Osteoblast (primary cell): Measurements from ENCODE around the gene CD164L2. TPM values are rescaled to one million over a fixed set of nuclear protein-coding genes. Genes with fewer than 3 reads are reported as not detected.
A peak's percentile ranks its signal among the peaks of the same experiment; 100 is the strongest.
"Not testable (repeated sequence)": the region's sequence is repeated elsewhere in the genome, so short reads cannot be mapped to it uniquely, and the experiment has no call there.

Source experiments
- DNase-seq: peaks from one replicate; pipeline ENCODE4 v3.0.0; 2011; ENCODE audit warnings: low spot score, mixed read lengths; ENCODE audit not compliant: insufficient read length; ENCODE audit errors: missing footprints
- H2AFZ ChIP-seq: 2 replicates; pipeline ENCODE4 v1.6.0; 2011; ENCODE audit warnings: mild to moderate bottlenecking, low read length
- H3K27ac ChIP-seq: 2 replicates; pipeline ENCODE4 v1.5.1; 2011; ENCODE audit warnings: mild to moderate bottlenecking, low read depth, low read length, moderate library complexity
- H3K27me3 ChIP-seq: 2 replicates; pipeline ENCODE4 v1.6.0; 2012; ENCODE audit warnings: mild to moderate bottlenecking, control low read depth, inconsistent platforms, low read length, moderate library complexity; ENCODE audit not compliant: insufficient read depth
- H3K36me3 ChIP-seq: 2 replicates; pipeline ENCODE4 v1.5.1; 2011; ENCODE audit warnings: mild to moderate bottlenecking, low read length, control low read depth, moderate library complexity; ENCODE audit not compliant: insufficient read depth
- H3K4me1 ChIP-seq: 2 replicates; pipeline ENCODE4 v1.5.1; 2011; ENCODE audit warnings: mild to moderate bottlenecking, low read length, control low read depth, moderate library complexity; ENCODE audit not compliant: insufficient read depth
- H3K4me2 ChIP-seq: 2 replicates; pipeline ENCODE4 v1.6.0; 2011; ENCODE audit warnings: mild to moderate bottlenecking, low read length; ENCODE audit not compliant: insufficient read depth
- H3K4me3 ChIP-seq: fragments of 200-600 bp; sonication (generic); 3 replicates; pipeline ENCODE4 v1.5.1; 2012; ENCODE audit warnings: mild to moderate bottlenecking, low read length, inconsistent platforms; ENCODE audit not compliant: insufficient read depth
- H3K79me2 ChIP-seq: 2 replicates; pipeline ENCODE4 v1.6.0; 2012; ENCODE audit warnings: mild to moderate bottlenecking, low read length, control low read depth, inconsistent platforms; ENCODE audit not compliant: insufficient read depth
- H3K9me3 ChIP-seq: 2 replicates; pipeline ENCODE4 v1.5.1; 2011; ENCODE audit warnings: low read depth, low read length, control low read depth
- H4K20me1 ChIP-seq: 2 replicates; pipeline ENCODE4 v1.6.0; 2012; ENCODE audit warnings: mild to moderate bottlenecking, low read length, control low read depth; ENCODE audit not compliant: insufficient read depth
- CTCF ChIP-seq: IDR thresholded peaks from 2 replicates; pipeline ENCODE4 v1.5.1; 2011; ENCODE audit warnings: mild to moderate bottlenecking, low read depth, low read length, moderate library complexity; ENCODE audit errors: extremely low read depth
- total RNA-seq: library from RNA; depleted of rRNA; stranded (reverse); fragments of >200 nt; gene quantifications from 2 replicates; pipeline ENCODE4 v1.2.3, GENCODE V29; 2012

Gene CD164L2
- total RNA-seq, 1 donor, result not detected

DNA sequence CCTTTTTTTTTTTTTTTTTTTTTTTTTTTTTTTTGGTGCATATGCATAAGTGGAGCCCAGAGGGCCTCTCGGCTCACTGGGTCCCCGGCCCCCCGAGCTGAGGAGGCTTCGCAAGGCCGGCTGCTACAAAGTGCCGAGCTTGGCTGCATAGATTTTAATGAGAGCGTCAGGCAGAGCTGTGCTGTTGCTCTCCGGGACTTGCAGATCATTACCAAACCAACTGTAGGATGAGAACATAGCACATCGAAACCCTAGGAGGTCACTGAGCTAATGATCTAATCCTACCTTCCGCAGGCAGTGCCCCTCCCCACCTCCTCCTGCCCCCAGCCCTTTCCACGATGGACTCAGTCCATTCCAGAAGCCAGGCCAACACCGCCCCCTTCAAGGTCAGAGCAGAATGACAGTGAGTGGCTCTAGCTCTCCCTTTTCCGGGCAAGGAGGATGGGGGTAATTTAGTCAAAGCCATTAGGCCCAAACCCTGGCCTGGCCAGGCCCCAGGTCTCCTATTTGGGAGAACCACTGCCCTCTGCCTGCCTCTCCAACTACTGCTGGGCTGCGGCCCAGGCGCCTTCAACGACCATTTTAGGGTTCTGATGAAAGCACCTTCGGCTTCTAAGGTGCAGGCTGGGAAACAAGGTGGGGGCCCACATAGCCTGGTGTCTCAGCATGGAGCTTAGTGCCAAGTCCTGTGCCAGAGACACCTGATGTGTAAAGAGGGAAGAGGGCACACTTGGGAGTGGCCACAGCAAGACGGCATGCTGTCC lies 22.6 kb upstream of the CD164L2 start:
- not testable (repeated sequence) for H3K79me2 ChIP-seq, H2AFZ ChIP-seq, H3K27me3 ChIP-seq, H4K20me1 ChIP-seq, H3K9me3 ChIP-seq, H3K4me2 ChIP-seq, H3K4me3 ChIP-seq
- Histone ChIP-seq H3K4me1 (peaks cover 40% of the 10 kb centered on the region), H3K36me3 (peaks cover 31% of the 10 kb centered on the region), H3K27ac (peak overlapping the region; percentile 59)
- peak; percentile 38 for DNase-seq
- TF ChIP-seq CTCF, result peak; percentile 7

DNA sequence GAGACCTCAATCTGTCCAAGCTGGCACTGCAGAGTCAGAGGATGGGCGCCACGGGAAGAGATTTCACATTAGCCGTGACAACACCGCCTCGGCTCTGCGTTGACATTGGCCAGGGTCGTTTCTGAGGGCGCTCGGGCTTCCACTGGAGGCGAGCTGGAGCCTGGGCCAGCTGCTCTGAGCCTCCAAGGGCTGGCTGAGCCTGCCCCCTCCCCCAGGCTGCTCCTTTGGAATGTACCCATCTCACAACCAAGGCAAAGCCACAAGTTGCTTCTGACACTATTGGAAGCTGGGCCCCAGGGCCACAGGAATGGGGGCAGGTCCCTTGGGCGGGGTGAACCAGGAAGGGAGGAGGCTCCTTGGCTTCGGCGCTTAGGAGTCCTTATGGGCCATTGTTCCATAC lies 21.9 kb upstream of the CD164L2 start:
- Histone ChIP-seq H3K27ac (peak overlapping the region; percentile 59), H4K20me1 (no peaks in the 10 kb centered on the region), H3K27me3 (no peaks in the 10 kb centered on the region), H3K4me3 (no peak overlapping the region), H3K4me2 (no peak overlapping the region), H3K4me1 (peaks cover 40% of the 10 kb centered on the region), H2AFZ (no peak overlapping the region), H3K9me3 (no peaks in the 10 kb centered on the region), H3K79me2 (no peaks in the 10 kb centered on the region), H3K36me3 (peaks cover 24% of the 10 kb centered on the region)
- peak; percentile 92 for DNase-seq
- TF ChIP-seq CTCF, result peak; percentile 7

DNA sequence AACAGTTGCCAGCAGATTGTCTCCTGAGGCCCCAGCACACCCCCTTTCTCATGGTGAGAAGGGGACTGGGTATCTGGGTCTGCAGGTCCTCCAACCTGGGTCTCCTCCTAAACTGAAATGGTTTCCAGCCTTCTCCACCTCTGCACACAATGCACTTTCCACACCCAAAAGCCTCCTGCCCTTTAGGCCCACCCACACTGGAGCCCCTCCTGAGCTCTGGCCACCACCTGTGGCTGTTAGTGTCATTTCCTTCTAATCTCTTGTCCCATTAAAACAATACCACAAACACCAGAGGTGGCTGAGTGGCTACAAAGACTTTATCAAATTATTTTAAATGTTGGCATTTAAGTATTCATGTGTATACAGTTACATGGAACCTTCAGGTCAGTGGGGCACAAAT lies 20.8 kb upstream of the CD164L2 start:
- Histone ChIP-seq H3K79me2 (no peaks in the 10 kb centered on the region), H2AFZ (no peak overlapping the region), H3K27me3 (peaks cover 9% of the 10 kb centered on the region), H4K20me1 (no peaks in the 10 kb centered on the region), H3K36me3 (peaks cover 22% of the 10 kb centered on the region), H3K4me3 (no peak overlapping the region), H3K4me2 (peak overlapping the region; percentile 58), H3K27ac (peak overlapping the region; percentile 38), H3K9me3 (no peaks in the 10 kb centered on the region), H3K4me1 (peaks cover 40% of the 10 kb centered on the region)
- peak; percentile 23 for DNase-seq
- no peak for TF ChIP-seq CTCF

- peaks cover 11% of the 10 kb centered on the region for H3K27me3 ChIP-seq
- no peak overlapping the region for H3K4me3 ChIP-seq
- H3K9me3 ChIP-seq, result no peaks in the 10 kb centered on the region
- peak overlapping the region; percentile 46 for H2AFZ ChIP-seq
- DNase-seq, result peak; percentile 93
- no peaks in the 10 kb centered on the region for H4K20me1 ChIP-seq
- peaks cover 16% of the 10 kb centered on the region for H3K36me3 ChIP-seq
- peak; percentile 24 for TF ChIP-seq CTCF
- H3K4me2 ChIP-seq, result peak overlapping the region; percentile 58
- no peaks in the 10 kb centered on the region for H3K79me2 ChIP-seq
- peaks cover 40% of the 10 kb centered on the region for H3K4me1 ChIP-seq
- peak overlapping the region; percentile 38 for H3K27ac ChIP-seq
Observed at GRCh38 chr1:27403065-27403726, 20.1 kb upstream of the CD164L2 start.
